GM18505 (cell line): ENCODE measurements around the gene C11orf58.

Source experiments
- ATAC-seq: cut with Tn5 transposase; IDR thresholded peaks from one replicate; pipeline ENCODE4 v1.9.1; 2021; ENCODE audit not compliant: unreplicated experiment
- POLR2A ChIP-seq: IDR thresholded peaks from 4 replicates; pipeline ENCODE4 v1.6.1; 2011; ENCODE audit warnings: borderline replicate concordance; ENCODE audit not compliant: insufficient read depth, insufficient read length; ENCODE audit errors: extremely low read depth

Gene C11orf58

GRCh38 chr11:16783321-16783801, 44.9 kb downstream of the C11orf58 start:
- TF ChIP-seq POLR2A, result no peak
- ATAC-seq, result no peak

- no peak for ATAC-seq
- no peak for TF ChIP-seq POLR2A
These were observed 45.6 kb downstream of the C11orf58 start for GRCh38 chr11:16784097-16784496.

- no peak for TF ChIP-seq POLR2A
- ATAC-seq, result no peak
These were observed 46.2 kb downstream of the C11orf58 start for GRCh38 chr11:16784666-16785065.

- TF ChIP-seq POLR2A, result no peak
- ATAC-seq, result peak; percentile 74
These were observed 47.2 kb downstream of the C11orf58 start for GRCh38 chr11:16785520-16786128.

GRCh38 chr11:16786131-16786530, 47.7 kb downstream of the C11orf58 start:
- no peak for ATAC-seq
- no peak for TF ChIP-seq POLR2A

- no peak for TF ChIP-seq POLR2A
- no peak for ATAC-seq
These were observed 48.7 kb downstream of the C11orf58 start for GRCh38 chr11:16787035-16787742.

GRCh38 chr11:16788141-16789062, 50.0 kb downstream of the C11orf58 start:
- peak; percentile 69 for ATAC-seq
- no peak for TF ChIP-seq POLR2A

- no peak for TF ChIP-seq POLR2A
- ATAC-seq, result no peak
These were observed 50.6 kb downstream of the C11orf58 start for GRCh38 chr11:16789063-16789420.

- no peak for ATAC-seq
- TF ChIP-seq POLR2A, result no peak
These were observed 51.4 kb downstream of the C11orf58 start for GRCh38 chr11:16789560-16790485.

GRCh38 chr11:16790486-16791190, 52.2 kb downstream of the C11orf58 start:
- ATAC-seq, result no peak

GRCh38 chr11:16791191-16791961, 52.9 kb downstream of the C11orf58 start:
- ATAC-seq, result no peak
- TF ChIP-seq POLR2A, result no peak

More at GRCh38 chr11:16790486-16791190, 52.2 kb downstream of the C11orf58 start:
- TF ChIP-seq POLR2A, result no peak

GRCh38 chr11:16792426-16792825, 54.0 kb downstream of the C11orf58 start:
- no peak for ATAC-seq
- TF ChIP-seq POLR2A, result no peak

- no peak for TF ChIP-seq POLR2A
- ATAC-seq, result no peak
These were observed 54.6 kb downstream of the C11orf58 start for GRCh38 chr11:16793009-16793408.
